Measurements from ENCODE around the gene SPPL2B.

DNA sequence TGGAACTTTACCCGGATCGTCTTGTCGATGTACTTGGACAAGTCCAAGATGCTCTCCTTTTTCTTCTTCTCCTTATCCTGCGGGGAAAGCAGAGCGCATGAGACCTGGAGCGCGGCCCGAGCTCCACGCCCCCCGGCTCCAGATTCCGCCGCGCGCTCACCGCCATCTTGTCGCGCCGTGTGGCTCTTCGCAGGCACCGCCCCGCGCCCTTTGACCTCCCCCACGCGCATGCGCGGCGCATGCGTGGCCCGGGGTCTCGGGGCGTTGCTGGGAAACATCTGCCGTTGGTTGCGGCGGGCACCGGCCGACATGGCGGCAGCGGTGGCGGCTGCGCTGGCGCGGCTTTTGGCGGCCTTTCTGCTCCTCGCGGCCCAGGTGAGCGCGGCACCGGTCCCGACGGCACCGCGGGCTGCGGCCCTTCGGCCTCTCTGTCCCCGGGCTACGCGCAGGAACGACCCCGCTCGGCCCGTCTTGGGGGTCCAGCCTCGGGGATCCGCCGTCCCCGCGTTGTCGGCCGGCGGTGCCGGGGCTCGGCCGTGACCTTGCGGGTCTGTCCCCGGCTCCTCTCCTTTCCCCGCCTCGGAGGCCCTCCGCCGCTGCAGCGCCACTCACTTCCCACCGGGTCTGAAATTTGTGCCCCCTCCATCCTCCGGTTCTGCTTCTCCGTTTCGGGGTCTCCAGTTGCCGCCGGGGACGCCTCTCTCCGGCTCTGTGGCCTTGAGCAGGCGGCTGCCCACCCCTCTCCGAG, at the start of gene SPPL2B, which contains the start of gene LSM7:
- TF ChIP-seq TAF1 (IDR thresholded peaks at IDR 0.05; ENCODE audit: borderline replicate concordance, insufficient read depth, low read length), result peak; percentile 94
- TF ChIP-seq POLR2AphosphoS5 (IDR thresholded peaks at IDR 0.05; ENCODE audit: low read depth, low read length), result peak; percentile 91

Measured in PFSK-1 (cell line).